SH-SY5Y (cell line): ENCODE data around the gene PFDN4.

ENCODE experiments used
- GATA2 ChIP-seq: IDR thresholded peaks from 2 replicates; pipeline ENCODE4 v1.6.1; 2011; ENCODE audit warnings: mild to moderate bottlenecking, low read depth, low read length
- GATA3 ChIP-seq: IDR thresholded peaks from 2 replicates; pipeline ENCODE4 v1.6.1; 2011; ENCODE audit warnings: low read depth, mild to moderate bottlenecking, low read length, moderate library complexity

GRCh38 chr20:54168961-54169862 is 38.7 kb upstream of the PFDN4 start:
- TF ChIP-seq GATA2, result no peak
- no peak for TF ChIP-seq GATA3
